SH-SY5Y (cell line): ENCODE data around the gene DNM2.

Experiments used
- GATA2 ChIP-seq: IDR thresholded peaks from 2 replicates; pipeline ENCODE4 v1.6.1; 2011; ENCODE audit warnings: mild to moderate bottlenecking, low read depth, low read length
- GATA3 ChIP-seq: IDR thresholded peaks from 2 replicates; pipeline ENCODE4 v1.6.1; 2011; ENCODE audit warnings: low read depth, mild to moderate bottlenecking, low read length, moderate library complexity

GRCh38 chr19:10752913-10753704 lies 35.2 kb downstream of the DNM2 start:
- TF ChIP-seq GATA3 (no peak), GATA2 (no peak)
